Renal cortex interstitium (tissue), 15 donors: ENCODE results near the gene RPS15. TPM values are rescaled to one million over a fixed set of nuclear protein-coding genes. Genes with fewer than 3 reads are reported as not detected.

Experiments
- DNase-seq, 11 donors: peaks; one replicate each; pipeline ENCODE4 v3.0.0-alpha.2; 2013; ENCODE audit warnings: low read depth in 9 of 11, low spot score in 4 of 11; ENCODE audit errors: extremely low read depth in 1 of 11
- long read RNA-seq, 16 experiments: transcript quantifications; one replicate each; lab custom pipeline, GENCODE V29; 2026
- polyA plus RNA-seq, 3 donors: library from polyadenylated mRNA; unstranded; fragments of 120-200 nt; gene quantifications; one replicate each; pipeline ENCODE4 v1.2.1, GENCODE V29; 2013; ENCODE audit not compliant: insufficient read length in 3 of 3

The RPS15 gene
- 100 to 1,000 TPM; 587 to 892 (median 766) TPM for polyA plus RNA-seq
- long read RNA-seq, donor 1, transcript RPS15-210 (3 exons, 873 nt), result minor isoform, 18 of 544 reads
- long read RNA-seq, donor 1, transcript RPS15-201 (4 exons, 534 nt), result minor isoform, 22 of 544 reads
- long read RNA-seq, donor 1, transcript RPS15-209 (4 exons, 510 nt), result major isoform, 433 of 544 reads
- long read RNA-seq, donor 1, transcript RPS15-203 (3 exons, 570 nt), result minor isoform, 19 of 544 reads
- long read RNA-seq, donor 1, partial matches to known transcripts, result 17 of 544 reads
- long read RNA-seq, donor 1, other reads (novel, unspliced or antisense), result 33 of 544 reads
- long read RNA-seq, donor 2, transcript RPS15-201 (4 exons, 534 nt), result minor isoform, 24 of 622 reads
- long read RNA-seq, donor 2, transcript RPS15-209 (4 exons, 510 nt), result major isoform, 479 of 622 reads
- long read RNA-seq, donor 2, transcript RPS15-210 (3 exons, 873 nt), result minor isoform, 28 of 622 reads
- long read RNA-seq, donor 2, transcript RPS15-203 (3 exons, 570 nt), result minor isoform, 16 of 622 reads
- long read RNA-seq, donor 2, partial matches to known transcripts, result 21 of 622 reads
- long read RNA-seq, donor 2, other reads (novel, unspliced or antisense), result 48 of 622 reads
- long read RNA-seq, donor 3, transcript RPS15-201 (4 exons, 534 nt), result minor isoform, 22 of 704 reads
- long read RNA-seq, donor 3, transcript RPS15-210 (3 exons, 873 nt), result minor isoform, 34 of 704 reads
- long read RNA-seq, donor 3, transcript RPS15-209 (4 exons, 510 nt), result major isoform, 544 of 704 reads
- long read RNA-seq, donor 3, transcript RPS15-203 (3 exons, 570 nt), result minor isoform, 36 of 704 reads
- long read RNA-seq, donor 3, partial matches to known transcripts, result 17 of 704 reads
- long read RNA-seq, donor 3, other reads (novel, unspliced or antisense), result 40 of 704 reads
- long read RNA-seq, donor 4, transcript RPS15-209 (4 exons, 510 nt), result major isoform, 405 of 495 reads
- long read RNA-seq, donor 4, transcript RPS15-210 (3 exons, 873 nt), result minor isoform, 31 of 495 reads
- long read RNA-seq, donor 4, transcript RPS15-201 (4 exons, 534 nt), result minor isoform, 13 of 495 reads
- long read RNA-seq, donor 4, transcript RPS15-203 (3 exons, 570 nt), result minor isoform, 14 of 495 reads
- long read RNA-seq, donor 4, partial matches to known transcripts, result 5 of 495 reads
- long read RNA-seq, donor 4, other reads (novel, unspliced or antisense), result 25 of 495 reads
- long read RNA-seq, donor 5, result 0 reads
- long read RNA-seq, donor 6, transcript RPS15-203 (3 exons, 570 nt), result minor isoform, 28 of 653 reads
- long read RNA-seq, donor 6, transcript RPS15-209 (4 exons, 510 nt), result major isoform, 508 of 653 reads
- long read RNA-seq, donor 6, transcript RPS15-201 (4 exons, 534 nt), result minor isoform, 23 of 653 reads
- long read RNA-seq, donor 6, transcript RPS15-210 (3 exons, 873 nt), result minor isoform, 35 of 653 reads
- long read RNA-seq, donor 6, partial matches to known transcripts, result 8 of 653 reads
- long read RNA-seq, donor 6, other reads (novel, unspliced or antisense), result 45 of 653 reads
- long read RNA-seq, donor 7, transcript RPS15-201 (4 exons, 534 nt), result minor isoform, 33 of 923 reads
- long read RNA-seq, donor 7, transcript RPS15-210 (3 exons, 873 nt), result minor isoform, 35 of 923 reads
- long read RNA-seq, donor 7, transcript RPS15-209 (4 exons, 510 nt), result major isoform, 732 of 923 reads
- long read RNA-seq, donor 7, transcript RPS15-203 (3 exons, 570 nt), result minor isoform, 50 of 923 reads
- long read RNA-seq, donor 7, partial matches to known transcripts, result 15 of 923 reads
- long read RNA-seq, donor 7, other reads (novel, unspliced or antisense), result 47 of 923 reads
- long read RNA-seq, donor 8, result 0 reads
- long read RNA-seq, donor 9, transcript RPS15-209 (4 exons, 510 nt), result major isoform, 340 of 394 reads
- long read RNA-seq, donor 9, transcript RPS15-201 (4 exons, 534 nt), result minor isoform, 10 of 394 reads
- long read RNA-seq, donor 9, transcript RPS15-203 (3 exons, 570 nt), result minor isoform, 15 of 394 reads
- long read RNA-seq, donor 9, transcript RPS15-210 (3 exons, 873 nt), result minor isoform, 21 of 394 reads
- long read RNA-seq, donor 9, partial matches to known transcripts, result 0 of 394 reads
- long read RNA-seq, donor 9, other reads (novel, unspliced or antisense), result 0 of 394 reads
- long read RNA-seq, donor 10, transcript RPS15-201 (4 exons, 534 nt), result minor isoform, 25 of 767 reads
- long read RNA-seq, donor 10, transcript RPS15-209 (4 exons, 510 nt), result major isoform, 629 of 767 reads
- long read RNA-seq, donor 10, transcript RPS15-210 (3 exons, 873 nt), result minor isoform, 27 of 767 reads
- long read RNA-seq, donor 10, transcript RPS15-203 (3 exons, 570 nt), result minor isoform, 37 of 767 reads
- long read RNA-seq, donor 10, partial matches to known transcripts, result 8 of 767 reads
- long read RNA-seq, donor 10, other reads (novel, unspliced or antisense), result 34 of 767 reads
- long read RNA-seq, donor 11, transcript RPS15-201 (4 exons, 534 nt), result minor isoform, 13 of 446 reads
- long read RNA-seq, donor 11, transcript RPS15-210 (3 exons, 873 nt), result minor isoform, 21 of 446 reads
- long read RNA-seq, donor 11, transcript RPS15-203 (3 exons, 570 nt), result minor isoform, 16 of 446 reads
- long read RNA-seq, donor 11, transcript RPS15-209 (4 exons, 510 nt), result major isoform, 358 of 446 reads
- long read RNA-seq, donor 11, partial matches to known transcripts, result 0 of 446 reads
- long read RNA-seq, donor 11, other reads (novel, unspliced or antisense), result 34 of 446 reads
- long read RNA-seq, donor 12, transcript RPS15-209 (4 exons, 510 nt), result major isoform, 251 of 325 reads
- long read RNA-seq, donor 12, transcript RPS15-201 (4 exons, 534 nt), result minor isoform, 17 of 325 reads
- long read RNA-seq, donor 12, transcript RPS15-210 (3 exons, 873 nt), result minor isoform, 14 of 325 reads
- long read RNA-seq, donor 12, transcript RPS15-203 (3 exons, 570 nt), result minor isoform, 12 of 325 reads
- long read RNA-seq, donor 12, partial matches to known transcripts, result 11 of 325 reads
- long read RNA-seq, donor 12, other reads (novel, unspliced or antisense), result 17 of 325 reads
- long read RNA-seq, donor 13, result 0 reads
- long read RNA-seq, donor 14, transcript RPS15-203 (3 exons, 570 nt), result minor isoform, 25 of 584 reads
- long read RNA-seq, donor 14, transcript RPS15-201 (4 exons, 534 nt), result minor isoform, 24 of 584 reads
- long read RNA-seq, donor 14, transcript RPS15-209 (4 exons, 510 nt), result major isoform, 472 of 584 reads
- long read RNA-seq, donor 14, transcript RPS15-210 (3 exons, 873 nt), result minor isoform, 28 of 584 reads
- long read RNA-seq, donor 14, partial matches to known transcripts, result 13 of 584 reads
- long read RNA-seq, donor 14, other reads (novel, unspliced or antisense), result 20 of 584 reads
- long read RNA-seq, donor 15, transcript RPS15-210 (3 exons, 873 nt), result minor isoform, 10 of 233 reads
- long read RNA-seq, donor 15, transcript RPS15-201 (4 exons, 534 nt), result minor isoform, 5 of 233 reads
- long read RNA-seq, donor 15, transcript RPS15-209 (4 exons, 510 nt), result major isoform, 198 of 233 reads
- long read RNA-seq, donor 15, transcript RPS15-203 (3 exons, 570 nt), result minor isoform, 7 of 233 reads
- long read RNA-seq, donor 15, partial matches to known transcripts, result 5 of 233 reads
- long read RNA-seq, donor 15, other reads (novel, unspliced or antisense), result 6 of 233 reads
- long read RNA-seq, donor 16, transcript RPS15-210 (3 exons, 873 nt), result minor isoform, 67 of 1,279 reads
- long read RNA-seq, donor 16, transcript RPS15-203 (3 exons, 570 nt), result minor isoform, 29 of 1,279 reads
- long read RNA-seq, donor 16, transcript RPS15-209 (4 exons, 510 nt), result major isoform, 1,007 of 1,279 reads
- long read RNA-seq, donor 16, transcript RPS15-201 (4 exons, 534 nt), result minor isoform, 45 of 1,279 reads
- long read RNA-seq, donor 16, partial matches to known transcripts, result 17 of 1,279 reads
- long read RNA-seq, donor 16, other reads (novel, unspliced or antisense), result 100 of 1,279 reads

DNA sequence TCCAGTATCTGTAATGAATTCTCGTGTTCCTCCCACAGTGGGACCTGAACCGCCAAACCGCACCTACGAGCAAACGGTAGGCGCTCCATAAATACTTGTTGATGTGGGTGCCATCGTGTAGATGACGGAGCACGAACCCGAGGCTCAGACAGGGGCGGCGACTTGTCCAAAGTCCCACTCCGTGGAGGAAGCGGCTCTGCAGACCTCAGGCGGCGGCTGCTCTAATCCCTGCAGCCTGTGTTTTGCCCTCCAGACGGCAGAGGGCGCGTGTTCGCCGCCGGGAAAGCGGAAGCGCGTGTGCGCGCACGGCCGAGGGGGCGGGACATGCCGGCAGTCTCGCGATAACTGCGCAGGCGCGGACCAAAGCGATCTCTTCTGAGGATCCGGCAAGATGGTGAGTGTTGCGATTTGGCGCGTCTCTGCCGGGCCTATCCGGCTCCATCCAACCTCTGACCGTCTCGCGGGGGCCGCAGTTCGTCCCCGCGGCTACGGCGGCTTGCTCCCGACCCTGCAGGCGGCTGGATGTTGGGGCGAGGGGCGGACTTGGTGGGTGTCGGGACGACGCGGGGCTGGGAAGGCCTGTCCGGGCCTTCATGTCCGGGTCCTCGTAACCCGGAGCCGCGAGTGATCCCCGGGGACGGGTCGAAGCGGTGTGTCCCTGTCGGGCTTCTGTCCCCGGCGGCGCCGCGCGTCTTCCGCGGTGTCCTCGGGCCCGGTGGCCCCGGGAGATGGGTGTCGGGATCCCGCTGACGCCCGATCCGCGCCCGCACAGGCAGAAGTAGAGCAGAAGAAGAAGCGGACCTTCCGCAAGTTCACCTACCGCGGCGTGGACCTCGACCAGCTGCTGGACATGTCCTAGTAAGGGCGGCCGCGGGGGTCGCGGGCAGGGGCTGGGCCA, at the start of gene RPS15:
RPS15 (plus strand) TSS at position 362 of the 898 bp plus-strand sequence; CDS start at position 392, 30 bp downstream.
- peak; percentile 87 to 96 (median 94) for DNase-seq

DNA sequence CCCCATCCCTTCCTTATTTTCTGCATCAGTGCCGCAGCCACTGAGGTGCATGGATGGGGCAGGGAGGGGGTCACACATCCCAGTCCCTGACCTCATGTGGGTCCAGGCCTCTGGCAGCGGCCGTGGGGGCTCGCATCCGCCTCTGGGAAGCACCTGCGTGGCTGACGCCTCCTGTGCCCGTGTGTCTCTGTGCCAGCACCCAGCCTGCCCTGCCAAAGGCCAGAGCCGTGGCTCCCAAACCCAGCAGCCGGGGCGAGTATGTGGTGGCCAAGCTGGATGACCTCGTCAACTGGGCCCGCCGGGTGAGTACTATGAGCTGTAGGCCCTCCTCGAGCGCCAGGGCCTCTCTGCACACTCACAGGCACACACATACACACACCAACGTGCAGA, 49.6 kb upstream of the RPS15 start:
- no peak for DNase-seq

DNA sequence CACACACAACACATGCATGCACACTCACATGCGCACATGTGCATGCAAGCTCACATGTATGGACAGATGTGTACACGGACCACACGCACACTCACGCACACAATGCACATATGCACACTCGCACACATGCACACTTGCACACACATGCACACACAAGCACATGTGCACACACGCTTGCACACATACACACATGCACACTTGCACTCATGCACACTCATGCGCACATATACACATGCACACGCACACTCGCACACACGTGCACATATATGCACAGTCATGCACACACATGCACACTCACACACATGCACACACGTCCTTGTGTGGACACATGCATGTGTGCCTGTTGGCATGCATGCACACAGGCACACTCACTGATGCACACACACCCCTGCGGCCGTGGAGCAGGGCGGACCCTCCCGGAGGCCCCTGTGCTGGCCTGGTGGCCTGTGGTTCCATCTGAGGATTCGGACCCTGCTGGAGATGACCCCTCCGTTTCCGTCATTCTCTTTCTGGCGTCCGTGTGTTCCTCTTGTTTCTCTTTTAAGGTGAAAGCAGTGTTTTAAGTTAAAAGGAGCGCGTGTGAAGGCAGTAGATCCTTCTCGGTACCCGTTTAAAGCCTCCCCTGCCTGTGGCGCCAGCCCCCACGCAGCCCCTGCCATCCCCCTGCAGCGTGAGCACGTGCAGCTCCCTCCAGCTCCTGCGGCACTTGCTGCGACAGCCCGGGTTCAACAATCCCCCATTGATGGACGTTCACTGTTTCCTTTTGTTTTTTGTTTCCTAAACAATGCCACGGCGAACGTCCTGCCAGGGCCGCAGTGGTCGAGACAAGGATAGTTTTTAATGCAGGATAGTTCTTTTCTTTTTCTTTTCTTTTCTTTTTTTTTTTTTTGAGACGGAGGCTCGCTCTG, 48.9 kb upstream of the RPS15 start:
- DNase-seq, result no peak

DNA sequence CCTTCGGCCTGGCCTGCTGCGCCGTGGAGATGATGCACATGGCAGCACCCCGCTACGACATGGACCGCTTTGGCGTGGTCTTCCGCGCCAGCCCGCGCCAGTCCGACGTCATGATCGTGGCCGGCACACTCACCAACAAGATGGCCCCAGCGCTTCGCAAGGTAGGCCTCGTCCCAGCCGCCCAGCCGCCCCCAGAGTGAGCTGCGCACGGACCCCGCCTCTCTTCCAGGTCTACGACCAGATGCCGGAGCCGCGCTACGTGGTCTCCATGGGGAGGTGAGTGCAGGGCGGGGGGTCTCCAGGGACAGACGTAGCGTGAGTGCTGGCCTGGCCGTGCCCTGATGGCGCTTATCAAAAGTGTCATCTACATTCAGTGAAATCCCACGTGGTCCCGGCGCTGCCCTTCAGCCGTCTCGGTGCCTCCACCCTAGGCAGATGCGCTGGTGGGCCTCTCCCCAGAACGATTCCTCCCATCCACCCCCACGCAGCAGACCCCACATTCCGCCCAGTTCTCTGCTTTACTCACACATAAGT, 47.2 kb upstream of the RPS15 start:
- no peak for DNase-seq

DNA sequence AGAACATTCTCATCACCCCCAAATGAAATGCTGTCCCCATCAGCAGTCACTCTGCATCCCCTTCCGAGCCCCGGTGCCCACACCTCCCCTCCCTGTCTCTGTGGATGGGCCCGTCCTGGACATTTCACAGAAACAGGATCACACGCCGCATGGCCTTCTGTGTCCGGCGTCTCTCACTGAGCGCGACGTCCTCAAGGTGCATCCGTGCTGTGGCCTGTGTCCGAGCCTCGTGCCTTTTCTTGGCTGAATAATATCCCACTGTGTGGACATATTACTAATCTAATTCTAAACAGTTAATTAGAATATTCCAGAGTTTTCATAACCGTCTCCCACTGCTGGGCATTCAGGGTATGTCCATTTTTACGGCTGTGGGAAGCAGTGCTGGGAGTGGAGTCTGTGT, 45.8 kb upstream of the RPS15 start:
- DNase-seq, result no peak

GRCh38 chr19:1392939-1393530, 45.2 kb upstream of the RPS15 start:
- no peak for DNase-seq

DNA sequence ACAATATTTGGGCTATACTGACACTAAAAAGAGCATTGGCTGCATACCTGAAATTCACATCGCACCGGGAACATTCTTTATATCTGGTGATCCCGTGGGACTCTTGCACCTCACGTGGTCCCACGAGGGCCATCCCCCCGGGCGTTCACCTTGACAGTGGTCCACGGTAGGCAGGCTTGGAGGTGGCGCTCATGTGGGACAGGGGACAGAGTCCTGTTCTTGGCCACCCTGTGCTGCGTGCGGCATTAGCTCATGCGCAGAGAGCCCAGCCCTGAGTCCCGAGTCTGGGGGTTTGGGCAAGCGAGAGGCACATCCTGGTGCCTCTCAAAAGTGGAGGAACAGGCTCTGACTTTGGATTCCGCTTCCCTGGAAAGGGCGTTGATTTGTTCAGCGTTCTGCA, 44.4 kb upstream of the RPS15 start:
- DNase-seq, result no peak

DNA sequence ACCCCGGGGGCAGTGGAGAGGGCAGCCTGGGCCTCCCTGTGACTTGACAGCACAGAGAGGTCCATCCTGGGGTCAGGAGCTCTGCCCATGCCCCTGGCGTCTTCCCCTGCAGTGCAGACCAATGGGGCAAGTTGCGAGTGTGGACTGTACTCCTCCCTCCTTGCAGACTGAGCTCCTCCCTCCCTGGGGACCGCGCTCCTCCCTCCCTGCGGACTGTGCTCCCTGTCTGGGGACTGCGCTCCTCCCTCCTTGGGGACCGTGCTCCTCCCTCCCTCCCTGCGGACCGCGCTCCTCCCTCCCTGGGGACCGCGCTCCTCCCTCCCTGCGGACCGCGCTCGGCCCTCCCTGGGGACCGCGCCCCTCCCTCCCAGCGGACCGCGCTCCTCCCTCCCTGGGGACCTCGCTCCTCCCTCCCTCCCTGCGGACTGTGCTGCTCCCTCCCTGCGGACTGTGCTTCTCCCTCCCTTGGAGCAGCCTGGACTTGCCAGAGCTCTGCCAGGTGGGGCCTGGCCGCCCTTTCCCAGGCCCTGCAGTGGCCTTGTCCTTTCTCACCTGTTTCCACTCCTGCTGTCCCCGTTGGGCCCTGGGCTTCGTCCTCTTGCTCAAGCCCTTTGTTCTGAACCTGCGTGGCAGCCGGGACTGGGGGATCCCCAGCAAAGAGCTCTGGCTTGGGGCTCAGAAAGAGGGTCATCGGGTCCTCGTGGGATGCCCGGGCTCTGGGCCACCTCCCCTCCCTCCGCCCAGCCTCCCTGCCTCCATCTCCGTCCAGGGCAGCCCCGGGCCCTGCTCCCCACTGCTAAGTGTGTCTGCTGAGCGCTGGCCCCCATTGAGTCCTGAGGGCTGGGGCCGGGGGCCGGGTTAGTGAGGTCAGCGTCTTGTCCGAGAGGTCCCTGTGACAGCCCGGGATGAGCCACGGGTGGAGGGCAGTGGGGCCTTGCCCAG, 43.7 kb upstream of the RPS15 start:
- DNase-seq, result no peak

- no peak for DNase-seq
These were observed 42.8 kb upstream of the RPS15 start for GRCh38 chr19:1395194-1396018.
